ENCODE measurements around the gene DRG2. TPM values are rescaled to one million over a fixed set of nuclear protein-coding genes. Genes with fewer than 3 reads are reported as not detected.

The DRG2 gene
- total and polyA plus RNA-seq, 9 of the 15 experiments (the other 6 are each of a cell fraction or from before 2014, with no cell fraction given) = 6.6 to 36.7 (median 26.1) TPM

DNA sequence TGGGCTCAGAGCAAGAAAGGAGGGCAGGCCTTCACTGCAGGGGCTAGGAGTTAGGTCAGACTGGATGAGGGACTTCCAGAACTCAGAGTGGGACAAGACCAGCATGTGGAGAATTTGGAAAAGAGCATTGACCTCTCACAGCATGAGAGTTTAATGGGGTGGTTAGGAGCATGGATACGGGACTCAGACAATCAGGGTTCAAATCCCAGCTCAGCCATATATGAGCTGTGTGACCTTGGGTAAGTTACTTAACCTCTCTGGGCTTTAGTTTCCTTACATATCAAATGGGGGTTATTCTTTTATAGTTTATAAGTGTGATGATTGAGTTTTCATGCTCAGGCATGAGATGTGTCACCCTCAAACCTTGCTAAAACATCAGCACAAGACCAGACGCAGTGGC lies 58.5 kb downstream of the DRG2 start (continued):
- TF ChIP-seq, protein P1, sequence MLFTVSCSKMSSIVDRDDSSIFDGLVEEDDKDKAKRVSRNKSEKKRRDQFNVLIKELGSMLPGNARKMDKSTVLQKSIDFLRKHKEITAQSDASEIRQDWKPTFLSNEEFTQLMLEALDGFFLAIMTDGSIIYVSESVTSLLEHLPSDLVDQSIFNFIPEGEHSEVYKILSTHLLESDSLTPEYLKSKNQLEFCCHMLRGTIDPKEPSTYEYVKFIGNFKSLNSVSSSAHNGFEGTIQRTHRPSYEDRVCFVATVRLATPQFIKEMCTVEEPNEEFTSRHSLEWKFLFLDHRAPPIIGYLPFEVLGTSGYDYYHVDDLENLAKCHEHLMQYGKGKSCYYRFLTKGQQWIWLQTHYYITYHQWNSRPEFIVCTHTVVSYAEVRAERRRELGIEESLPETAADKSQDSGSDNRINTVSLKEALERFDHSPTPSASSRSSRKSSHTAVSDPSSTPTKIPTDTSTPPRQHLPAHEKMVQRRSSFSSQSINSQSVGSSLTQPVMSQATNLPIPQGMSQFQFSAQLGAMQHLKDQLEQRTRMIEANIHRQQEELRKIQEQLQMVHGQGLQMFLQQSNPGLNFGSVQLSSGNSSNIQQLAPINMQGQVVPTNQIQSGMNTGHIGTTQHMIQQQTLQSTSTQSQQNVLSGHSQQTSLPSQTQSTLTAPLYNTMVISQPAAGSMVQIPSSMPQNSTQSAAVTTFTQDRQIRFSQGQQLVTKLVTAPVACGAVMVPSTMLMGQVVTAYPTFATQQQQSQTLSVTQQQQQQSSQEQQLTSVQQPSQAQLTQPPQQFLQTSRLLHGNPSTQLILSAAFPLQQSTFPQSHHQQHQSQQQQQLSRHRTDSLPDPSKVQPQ (CRISPR knock-in tag; IDR thresholded peaks at IDR 0.05; ENCODE audit: borderline replicate concordance) = no peak
- TF ChIP-seq BRD4 (IDR thresholded peaks at IDR 0.05) (no peak), POLR2H (tag; IDR thresholded peaks at IDR 0.05; ENCODE audit: low read depth) (no peak), CHD1 (IDR thresholded peaks at IDR 0.05; ENCODE audit: low read length) (no peak), SOX6 (IDR thresholded peaks at IDR 0.05) (no peak), NONO (IDR thresholded peaks at IDR 0.05; ENCODE audit: low read depth in 2 of 2, low read length in 1 of 2) (no peak), ZFP36 (IDR thresholded peaks at IDR 0.05; ENCODE audit: low read depth, low read length, partially characterized antibody) (peak; percentile 60), ZNF830 (CRISPR knock-in tag; IDR thresholded peaks at IDR 0.05) (no peak), KLF16 (IDR thresholded peaks at IDR 0.05) (no peak), ZZZ3 (IDR thresholded peaks at IDR 0.05) (no peak), RBM25 (IDR thresholded peaks at IDR 0.05; ENCODE audit: low read depth, low read length, severe bottlenecking) (peak; percentile 49), MBD2 (IDR thresholded peaks at IDR 0.05; ENCODE audit: borderline replicate concordance, low read depth) (no peak), PHF8 (IDR thresholded peaks at IDR 0.05; ENCODE audit: borderline replicate concordance, low read length) (no peak), BCOR (IDR thresholded peaks at IDR 0.05) (peak; percentile 82), SMAD4 (CRISPR knock-in tag; conservative IDR thresholded peaks at IDR 0.05) (no peak), PTRF (tag; IDR thresholded peaks at IDR 0.05) (no peak), KDM1A (IDR thresholded peaks at IDR 0.05) (peak; percentile 14 to 54; a peak in 1 of 4 replicates), CAMTA2 (CRISPR knock-in tag; conservative IDR thresholded peaks at IDR 0.05) (no peak)
- TF ChIP-seq, protein P2, sequence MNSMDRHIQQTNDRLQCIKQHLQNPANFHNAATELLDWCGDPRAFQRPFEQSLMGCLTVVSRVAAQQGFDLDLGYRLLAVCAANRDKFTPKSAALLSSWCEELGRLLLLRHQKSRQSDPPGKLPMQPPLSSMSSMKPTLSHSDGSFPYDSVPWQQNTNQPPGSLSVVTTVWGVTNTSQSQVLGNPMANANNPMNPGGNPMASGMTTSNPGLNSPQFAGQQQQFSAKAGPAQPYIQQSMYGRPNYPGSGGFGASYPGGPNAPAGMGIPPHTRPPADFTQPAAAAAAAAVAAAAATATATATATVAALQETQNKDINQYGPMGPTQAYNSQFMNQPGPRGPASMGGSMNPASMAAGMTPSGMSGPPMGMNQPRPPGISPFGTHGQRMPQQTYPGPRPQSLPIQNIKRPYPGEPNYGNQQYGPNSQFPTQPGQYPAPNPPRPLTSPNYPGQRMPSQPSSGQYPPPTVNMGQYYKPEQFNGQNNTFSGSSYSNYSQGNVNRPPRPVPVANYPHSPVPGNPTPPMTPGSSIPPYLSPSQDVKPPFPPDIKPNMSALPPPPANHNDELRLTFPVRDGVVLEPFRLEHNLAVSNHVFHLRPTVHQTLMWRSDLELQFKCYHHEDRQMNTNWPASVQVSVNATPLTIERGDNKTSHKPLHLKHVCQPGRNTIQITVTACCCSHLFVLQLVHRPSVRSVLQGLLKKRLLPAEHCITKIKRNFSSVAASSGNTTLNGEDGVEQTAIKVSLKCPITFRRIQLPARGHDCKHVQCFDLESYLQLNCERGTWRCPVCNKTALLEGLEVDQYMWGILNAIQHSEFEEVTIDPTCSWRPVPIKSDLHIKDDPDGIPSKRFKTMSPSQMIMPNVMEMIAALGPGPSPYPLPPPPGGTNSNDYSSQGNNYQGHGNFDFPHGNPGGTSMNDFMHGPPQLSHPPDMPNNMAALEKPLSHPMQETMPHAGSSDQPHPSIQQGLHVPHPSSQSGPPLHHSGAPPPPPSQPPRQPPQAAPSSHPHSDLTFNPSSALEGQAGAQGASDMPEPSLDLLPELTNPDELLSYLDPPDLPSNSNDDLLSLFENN (IDR thresholded peaks at IDR 0.05; ENCODE audit: low read depth in 2 of 2, low read length in 2 of 2) = no peak
- TF ChIP-seq, protein P3, sequence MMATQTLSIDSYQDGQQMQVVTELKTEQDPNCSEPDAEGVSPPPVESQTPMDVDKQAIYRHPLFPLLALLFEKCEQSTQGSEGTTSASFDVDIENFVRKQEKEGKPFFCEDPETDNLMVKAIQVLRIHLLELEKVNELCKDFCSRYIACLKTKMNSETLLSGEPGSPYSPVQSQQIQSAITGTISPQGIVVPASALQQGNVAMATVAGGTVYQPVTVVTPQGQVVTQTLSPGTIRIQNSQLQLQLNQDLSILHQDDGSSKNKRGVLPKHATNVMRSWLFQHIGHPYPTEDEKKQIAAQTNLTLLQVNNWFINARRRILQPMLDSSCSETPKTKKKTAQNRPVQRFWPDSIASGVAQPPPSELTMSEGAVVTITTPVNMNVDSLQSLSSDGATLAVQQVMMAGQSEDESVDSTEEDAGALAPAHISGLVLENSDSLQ (IDR thresholded peaks at IDR 0.05) = no peak
- TF ChIP-seq, protein P4, sequence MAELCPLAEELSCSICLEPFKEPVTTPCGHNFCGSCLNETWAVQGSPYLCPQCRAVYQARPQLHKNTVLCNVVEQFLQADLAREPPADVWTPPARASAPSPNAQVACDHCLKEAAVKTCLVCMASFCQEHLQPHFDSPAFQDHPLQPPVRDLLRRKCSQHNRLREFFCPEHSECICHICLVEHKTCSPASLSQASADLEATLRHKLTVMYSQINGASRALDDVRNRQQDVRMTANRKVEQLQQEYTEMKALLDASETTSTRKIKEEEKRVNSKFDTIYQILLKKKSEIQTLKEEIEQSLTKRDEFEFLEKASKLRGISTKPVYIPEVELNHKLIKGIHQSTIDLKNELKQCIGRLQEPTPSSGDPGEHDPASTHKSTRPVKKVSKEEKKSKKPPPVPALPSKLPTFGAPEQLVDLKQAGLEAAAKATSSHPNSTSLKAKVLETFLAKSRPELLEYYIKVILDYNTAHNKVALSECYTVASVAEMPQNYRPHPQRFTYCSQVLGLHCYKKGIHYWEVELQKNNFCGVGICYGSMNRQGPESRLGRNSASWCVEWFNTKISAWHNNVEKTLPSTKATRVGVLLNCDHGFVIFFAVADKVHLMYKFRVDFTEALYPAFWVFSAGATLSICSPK (IDR thresholded peaks at IDR 0.05; ENCODE audit: borderline replicate concordance) = no peak
